CD8-positive, alpha-beta memory T cell (primary cell): ENCODE results near the gene PAIP2. TPM values are rescaled to one million over a fixed set of nuclear protein-coding genes. Genes with fewer than 3 reads are reported as not detected.
"Not testable (repeated sequence)": the region's sequence is repeated elsewhere in the genome, so short reads cannot be mapped to it uniquely, and the experiment has no call there.

ENCODE experiments used
- CTCF ChIA-PET: fragments of 350-600 bp; sonication (Branson Sonifier 250); formaldehyde crosslinking; loops from one replicate; lab custom pipeline; 2021; ENCODE audit warnings: antibody characterized with exemption; lab: Charles Lee
- POLR2A ChIA-PET: fragments of 350-600 bp; sonication (Branson Sonifier 250); formaldehyde crosslinking; loops from one replicate; lab custom pipeline; 2021; ENCODE audit warnings: antibody characterized with exemption; lab: Charles Lee
- DNase-seq, 5 donors: peaks; one replicate each; pipeline versions ENCODE4 v3.0.0 to v3.0.0-alpha.2; 2020 to 2022; ENCODE audit warnings: mixed read lengths in 1 of 5
- H3K27ac ChIP-seq: one replicate; pipeline ENCODE4 v1.7.0; 2013; ENCODE audit warnings: low read depth, mild to moderate bottlenecking, low read length, moderate library complexity
- H3K27me3 ChIP-seq: 2 replicates; pipeline ENCODE4 v1.7.0; 2013; ENCODE audit warnings: low read length, mild to moderate bottlenecking; ENCODE audit not compliant: insufficient read depth, poor library complexity, severe bottlenecking
- H3K36me3 ChIP-seq: 2 replicates; pipeline ENCODE4 v1.7.0; 2013; ENCODE audit warnings: mild to moderate bottlenecking, low read length, moderate library complexity; ENCODE audit not compliant: insufficient read depth
- H3K4me1 ChIP-seq: 2 replicates; pipeline ENCODE4 v1.7.0; 2013; ENCODE audit warnings: mild to moderate bottlenecking, low read length, moderate library complexity; ENCODE audit not compliant: insufficient read depth
- H3K4me3 ChIP-seq: 2 replicates; pipeline ENCODE4 v1.7.0; 2013; ENCODE audit warnings: mild to moderate bottlenecking, low read length
- H3K9me3 ChIP-seq: 2 replicates; pipeline ENCODE4 v1.7.0; 2013; ENCODE audit warnings: mild to moderate bottlenecking, low read length
- H3K27ac Mint-ChIP-seq, 8 donors: one replicate each; pipeline ENCODE4 v1.8.0; 2020 to 2021; ENCODE audit warnings: mixed read lengths in 8 of 8, mild to moderate bottlenecking in 6 of 8, inconsistent platforms in 3 of 8, moderate library complexity in 3 of 8
- H3K27me3 Mint-ChIP-seq, 2 donors: one replicate each; pipeline ENCODE4 v1.8.0; 2020 to 2021; ENCODE audit warnings: mixed read lengths in 2 of 2, mild to moderate bottlenecking in 1 of 2, moderate library complexity in 1 of 2
- H3K36me3 Mint-ChIP-seq, 3 donors: one replicate each; pipeline ENCODE4 v1.8.0; 2020 to 2021; ENCODE audit warnings: mixed read lengths in 3 of 3, inconsistent platforms in 1 of 3, mild to moderate bottlenecking in 1 of 3
- H3K4me1 Mint-ChIP-seq, 3 donors: one replicate each; pipeline ENCODE4 v1.8.0; 2020 to 2021; ENCODE audit warnings: mixed read lengths in 3 of 3, inconsistent platforms in 1 of 3, mild to moderate bottlenecking in 1 of 3
- H3K4me3 Mint-ChIP-seq, 7 donors: one replicate each; pipeline ENCODE4 v1.8.0; 2020 to 2021; ENCODE audit warnings: mixed read lengths in 7 of 7, mild to moderate bottlenecking in 6 of 7, moderate library complexity in 4 of 7, inconsistent platforms in 2 of 7
- H3K9me3 Mint-ChIP-seq, 5 donors: one replicate each; pipeline ENCODE4 v1.8.0; 2020 to 2022; ENCODE audit warnings: mixed read lengths in 5 of 5, mild to moderate bottlenecking in 3 of 5, moderate library complexity in 2 of 5, inconsistent platforms in 1 of 5
- polyA plus RNA-seq: library from polyadenylated mRNA; unstranded; fragments of 300-500 nt; fragmentation: Illumina TruSeq; gene quantifications from one replicate; pipeline ENCODE4 v1.2.3, GENCODE V29; 2021
- total RNA-seq, 2 experiments: library from RNA; stranded (reverse); gene quantifications; one replicate each; pipeline ENCODE4 v1.2.3, GENCODE V29; 2021

The PAIP2 gene
- total and polyA plus RNA-seq, 3 experiments from 2014 or later = 67.9 to 342 (median 77.0) TPM

DNA sequence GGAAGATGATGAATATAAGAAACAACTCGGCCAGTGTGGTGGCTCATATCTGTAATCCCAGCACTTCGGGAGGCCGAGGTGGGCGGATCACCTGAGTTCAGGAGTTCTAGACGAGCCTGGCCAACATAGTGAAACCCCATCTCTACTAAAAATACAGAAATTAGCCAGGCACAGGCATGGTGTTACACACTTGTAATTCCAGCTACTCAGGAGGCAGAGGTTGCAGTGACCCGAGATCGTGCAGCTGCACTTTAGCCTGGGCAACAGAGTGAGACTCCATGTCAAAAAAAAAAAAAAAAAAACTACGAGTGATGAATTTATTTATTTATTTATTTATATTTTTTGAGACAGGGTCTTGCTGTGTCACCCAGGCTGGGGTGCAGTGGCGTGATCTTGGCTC, 6.2 kb downstream of the PAIP2 start:
- H3K27ac Mint-ChIP-seq, H3K27ac ChIP-seq, H3K9me3 Mint-ChIP-seq, H3K27me3 ChIP-seq, H3K27me3 Mint-ChIP-seq, H3K4me3 ChIP-seq, DNase-seq, H3K9me3 ChIP-seq: not testable (repeated sequence)
- Histone ChIP-seq H3K4me1 (peaks cover 27% of the 10 kb centered on the region), H3K36me3 (peaks cover 13% of the 10 kb centered on the region)
- Mint-ChIP-seq H3K36me3 (peaks cover 4 to 50% (median 9%) of the 10 kb centered on the region in 3 donors), H3K4me3 (peak overlapping the region in 1 of 7 donors; percentile 13), H3K4me1 (peaks cover 54 to 78% (median 72%) of the 10 kb centered on the region in 3 donors)
- POLR2A ChIA-PET = interaction anchor here (0.6 kb wide), 1 partner anchor 215 kb away, joined by 3 read pairs; no protein-coding TSS in a partner anchor
- CTCF ChIA-PET = interaction anchor here (0.8 kb wide), 1 partner anchor 9 kb away, joined by 4 read pairs; no protein-coding TSS in a partner anchor

DNA sequence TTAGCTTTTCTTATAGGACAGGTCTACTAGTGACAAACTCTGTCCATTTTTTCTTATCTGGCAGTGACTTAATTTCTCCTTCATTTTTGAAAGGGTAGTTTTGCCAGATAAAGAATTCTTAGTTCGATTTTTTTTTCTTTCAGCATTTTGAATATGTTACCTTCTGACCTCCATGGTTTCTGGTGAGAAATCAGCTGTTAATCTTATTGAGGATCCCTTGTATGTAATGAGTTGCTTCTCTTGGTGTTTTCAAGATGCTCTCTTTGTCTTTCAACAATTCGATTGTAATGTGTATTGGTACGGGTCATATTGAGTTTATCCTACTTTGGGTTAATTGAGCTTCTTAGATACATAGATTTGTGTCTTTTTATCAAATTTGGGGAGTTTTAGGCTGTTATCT, 12.5 kb downstream of the PAIP2 start:
- Mint-ChIP-seq H3K4me1 (peaks cover 44 to 71% (median 60%) of the 10 kb centered on the region in 3 donors), H3K36me3 (peaks cover 7 to 46% (median 14%) of the 10 kb centered on the region in 3 donors), H3K27ac (peak overlapping the region in 1 of 8 donors; percentile 58), H3K27me3 (no peaks in the 10 kb centered on the region), H3K9me3 (peaks cover 0 to 4% (median 0%) of the 10 kb centered on the region in 5 donors), H3K4me3 (peak overlapping the region in 2 of 7 donors; percentile 21 to 28)
- H3K4me3 ChIP-seq = no peak overlapping the region
- CTCF ChIA-PET = interaction anchor here (1.3 kb wide), 1 partner anchor 10 kb away, joined by 4 read pairs; no protein-coding TSS in a partner anchor
- peaks cover 10% of the 10 kb centered on the region for H3K4me1 ChIP-seq
- POLR2A ChIA-PET = no interaction called here
- H3K36me3 ChIP-seq = peaks cover 8% of the 10 kb centered on the region
- no peak overlapping the region for H3K27ac ChIP-seq
- no peak for DNase-seq
- no peaks in the 10 kb centered on the region for H3K27me3 ChIP-seq
- H3K9me3 ChIP-seq = no peaks in the 10 kb centered on the region

DNA sequence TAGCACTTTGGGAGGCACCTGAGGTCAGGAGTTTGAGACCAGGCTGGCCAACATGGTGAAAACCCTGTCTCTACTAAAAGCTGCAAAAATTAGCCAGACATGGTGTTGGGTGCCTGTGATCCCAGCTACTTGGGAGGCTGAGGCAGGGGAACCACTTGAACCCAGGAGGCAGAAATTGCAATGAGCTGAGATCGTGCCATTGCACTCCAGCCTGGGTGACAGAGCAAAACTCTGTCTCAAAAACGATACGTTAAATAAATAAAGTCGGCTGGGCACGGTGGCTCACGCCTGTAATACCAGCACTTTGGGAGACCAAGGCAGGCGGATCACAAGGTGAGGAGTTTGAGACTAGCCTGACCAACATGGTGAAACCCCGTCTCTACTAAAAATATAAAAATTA, 14.2 kb downstream of the PAIP2 start:
- CTCF ChIA-PET, POLR2A ChIA-PET, H3K27ac Mint-ChIP-seq, H3K27ac ChIP-seq, H3K9me3 Mint-ChIP-seq, H3K27me3 Mint-ChIP-seq, H3K9me3 ChIP-seq, H3K4me3 ChIP-seq, H3K36me3 ChIP-seq, H3K4me3 Mint-ChIP-seq, H3K27me3 ChIP-seq, DNase-seq: not testable (repeated sequence)
- H3K4me1 ChIP-seq = peaks cover 10% of the 10 kb centered on the region
- Mint-ChIP-seq H3K4me1 (peaks cover 41 to 71% (median 61%) of the 10 kb centered on the region in 3 donors), H3K36me3 (peaks cover 7 to 54% (median 14%) of the 10 kb centered on the region in 3 donors)

DNA sequence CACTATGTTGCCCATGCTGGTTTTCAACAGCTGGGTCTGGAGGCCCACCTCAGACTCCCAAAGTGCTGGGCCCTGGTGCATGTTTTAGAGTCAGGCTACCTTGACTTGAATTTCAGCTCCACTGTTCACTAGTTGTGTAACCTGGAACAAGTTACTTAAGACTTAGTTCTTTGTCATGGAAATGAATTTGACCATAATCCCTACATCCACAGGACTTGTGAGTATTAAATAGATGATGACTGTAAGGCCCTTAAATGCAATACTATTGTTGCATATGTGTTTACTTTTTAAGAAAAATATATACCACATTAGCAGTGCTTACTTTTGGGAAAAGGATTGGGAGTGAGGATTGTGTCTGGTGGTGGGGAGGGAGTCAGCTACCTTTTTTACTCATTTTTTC, 16.4 kb downstream of the PAIP2 start:
- H3K9me3 Mint-ChIP-seq = peaks cover 0 to 4% (median 0%) of the 10 kb centered on the region in 5 donors
- CTCF ChIA-PET = interaction anchor here (1.6 kb wide), 1 partner anchor 11 kb away, joined by 3 read pairs; no protein-coding TSS in a partner anchor
- H3K27me3 Mint-ChIP-seq = no peaks in the 10 kb centered on the region

DNA sequence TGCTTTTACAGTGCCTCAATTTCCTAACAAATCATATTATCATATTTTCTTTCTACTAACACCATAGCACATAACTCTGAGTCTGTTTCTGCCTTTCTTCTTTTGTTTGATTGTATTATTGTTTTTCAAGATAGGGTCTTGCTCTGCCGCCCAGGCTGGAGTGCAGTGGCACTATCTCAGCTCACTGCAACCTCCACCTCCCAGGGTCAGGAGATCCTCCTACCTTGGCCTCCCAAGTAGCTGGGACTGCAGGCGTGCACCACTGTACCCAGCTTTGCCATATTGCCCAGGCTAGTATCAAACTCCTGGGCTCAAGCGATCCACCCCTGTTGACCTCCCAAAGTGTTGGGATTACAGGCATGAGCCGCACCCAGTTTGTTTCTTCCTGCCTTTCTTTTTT, 18.7 kb downstream of the PAIP2 start:
- CTCF ChIA-PET = no interaction called here
- Histone ChIP-seq H3K36me3 (peaks cover 10% of the 10 kb centered on the region), H3K27me3 (no peaks in the 10 kb centered on the region), H3K27ac (no peak overlapping the region), H3K4me1 (peaks cover 10% of the 10 kb centered on the region), H3K4me3 (no peak overlapping the region), H3K9me3 (no peaks in the 10 kb centered on the region)
- no peak overlapping the region for H3K27ac Mint-ChIP-seq
- POLR2A ChIA-PET = interaction anchor here (1.2 kb wide), 1 partner anchor 19 kb away, joined by 4 read pairs; the partner anchor contains the start of gene PAIP2
- peaks cover 0 to 50% (median 12%) of the 10 kb centered on the region in 3 donors for H3K36me3 Mint-ChIP-seq
- DNase-seq = no peak
- peaks cover 21 to 48% (median 40%) of the 10 kb centered on the region in 3 donors for H3K4me1 Mint-ChIP-seq
- no peaks in the 10 kb centered on the region for H3K9me3 Mint-ChIP-seq
- H3K4me3 Mint-ChIP-seq = no peak overlapping the region
- H3K27me3 Mint-ChIP-seq = no peaks in the 10 kb centered on the region

More for the DNA sequence above, 16.4 kb downstream of the PAIP2 start:
- Histone ChIP-seq H3K9me3 (no peaks in the 10 kb centered on the region), H3K27me3 (no peaks in the 10 kb centered on the region), H3K36me3 (no peaks in the 10 kb centered on the region), H3K4me3 (no peak overlapping the region), H3K27ac (no peak overlapping the region), H3K4me1 (peaks cover 10% of the 10 kb centered on the region)
- Mint-ChIP-seq H3K27ac (no peak overlapping the region), H3K36me3 (peaks cover 7 to 45% (median 13%) of the 10 kb centered on the region in 3 donors), H3K4me1 (peaks cover 27 to 62% (median 51%) of the 10 kb centered on the region in 3 donors), H3K4me3 (no peak overlapping the region)
- POLR2A ChIA-PET = interaction anchor here (0.7 kb wide), 1 partner anchor 91 kb away, joined by 4 read pairs; no protein-coding TSS in a partner anchor
- no peak for DNase-seq

DNA sequence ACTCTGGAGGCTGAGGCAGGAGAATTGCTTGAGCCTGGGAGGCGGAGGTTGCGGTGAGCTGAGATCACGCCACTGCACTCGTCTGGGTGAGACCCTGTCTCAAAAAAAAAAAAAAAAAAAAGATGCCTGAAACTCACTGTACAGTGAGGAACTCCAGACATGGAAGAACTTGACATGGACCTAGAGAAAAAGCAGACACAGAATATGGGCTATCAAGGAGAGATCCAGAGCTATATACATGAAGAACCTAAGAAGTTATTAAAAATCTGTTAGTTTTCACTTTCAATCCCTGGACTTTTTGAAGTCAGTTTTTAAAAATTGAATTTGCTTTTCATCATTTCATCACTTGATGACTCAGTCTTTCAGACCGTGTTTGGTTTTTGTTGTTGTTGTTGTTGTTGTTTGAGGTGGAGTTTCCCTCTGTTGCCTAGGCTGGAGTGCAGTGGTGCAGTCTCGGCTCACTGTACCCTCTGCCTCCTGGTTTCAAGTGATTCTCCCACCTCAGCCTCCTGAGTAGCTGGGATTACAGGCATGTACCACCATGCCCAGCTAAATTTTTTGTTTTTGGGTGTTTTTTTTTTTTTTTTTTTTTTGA, 20.3 kb downstream of the PAIP2 start:
- peaks cover 5 to 62% (median 16%) of the 10 kb centered on the region in 3 donors for H3K36me3 Mint-ChIP-seq
- H3K27me3 ChIP-seq = no peaks in the 10 kb centered on the region
- ChIA-PET CTCF (interaction anchor here (2.2 kb wide), 1 partner anchor 9 kb away, joined by 5 read pairs; no protein-coding TSS in a partner anchor), POLR2A (no interaction called here)
- no peak overlapping the region for H3K27ac ChIP-seq
- peaks cover 7% of the 10 kb centered on the region for H3K4me1 ChIP-seq
- no peaks in the 10 kb centered on the region for H3K27me3 Mint-ChIP-seq
- no peaks in the 10 kb centered on the region for H3K9me3 ChIP-seq
- H3K27ac Mint-ChIP-seq = peak overlapping the region in 3 of 8 donors; percentile 26 to 43 (median 29)
- peaks cover 25% of the 10 kb centered on the region for H3K36me3 ChIP-seq
- no peak overlapping the region for H3K4me3 Mint-ChIP-seq
- no peak overlapping the region for H3K4me3 ChIP-seq
- no peak for DNase-seq
- no peaks in the 10 kb centered on the region for H3K9me3 Mint-ChIP-seq
- peaks cover 16 to 38% (median 32%) of the 10 kb centered on the region in 3 donors for H3K4me1 Mint-ChIP-seq

DNA sequence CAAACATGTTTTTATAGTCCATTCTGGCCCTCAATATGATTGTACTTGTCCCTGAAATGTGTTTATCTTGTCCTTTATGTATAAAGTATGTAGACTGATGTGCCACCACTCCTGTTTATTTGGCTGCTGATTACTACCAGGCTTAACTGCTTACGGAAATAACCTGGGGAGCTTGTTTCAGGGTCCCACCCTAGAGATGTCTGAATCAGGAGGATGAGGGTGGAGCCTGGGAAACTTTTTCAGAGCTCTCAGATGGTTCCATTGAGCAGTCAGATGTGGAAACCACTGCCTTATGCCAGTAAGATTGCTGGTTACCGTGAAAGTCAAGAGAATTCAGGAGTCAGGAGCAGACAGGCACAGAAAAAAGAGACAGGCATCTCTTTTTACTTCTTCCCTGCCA, 22.3 kb downstream of the PAIP2 start:
- POLR2A ChIA-PET = no interaction called here
- no peak overlapping the region for H3K4me3 ChIP-seq
- CTCF ChIA-PET = interaction anchor here (2.2 kb wide), 1 partner anchor 11 kb away, joined by 5 read pairs; no protein-coding TSS in a partner anchor
- Mint-ChIP-seq H3K4me1 (peaks cover 4 to 22% (median 20%) of the 10 kb centered on the region in 3 donors), H3K36me3 (peaks cover 5 to 60% (median 13%) of the 10 kb centered on the region in 3 donors), H3K27me3 (no peaks in the 10 kb centered on the region), H3K4me3 (no peak overlapping the region), H3K27ac (peak overlapping the region in 2 of 8 donors; percentile 67 to 77), H3K9me3 (no peaks in the 10 kb centered on the region)
- no peaks in the 10 kb centered on the region for H3K27me3 ChIP-seq
- peaks cover 25% of the 10 kb centered on the region for H3K36me3 ChIP-seq
- no peaks in the 10 kb centered on the region for H3K9me3 ChIP-seq
- DNase-seq = no peak
- peaks cover 4% of the 10 kb centered on the region for H3K4me1 ChIP-seq
- no peak overlapping the region for H3K27ac ChIP-seq

DNA sequence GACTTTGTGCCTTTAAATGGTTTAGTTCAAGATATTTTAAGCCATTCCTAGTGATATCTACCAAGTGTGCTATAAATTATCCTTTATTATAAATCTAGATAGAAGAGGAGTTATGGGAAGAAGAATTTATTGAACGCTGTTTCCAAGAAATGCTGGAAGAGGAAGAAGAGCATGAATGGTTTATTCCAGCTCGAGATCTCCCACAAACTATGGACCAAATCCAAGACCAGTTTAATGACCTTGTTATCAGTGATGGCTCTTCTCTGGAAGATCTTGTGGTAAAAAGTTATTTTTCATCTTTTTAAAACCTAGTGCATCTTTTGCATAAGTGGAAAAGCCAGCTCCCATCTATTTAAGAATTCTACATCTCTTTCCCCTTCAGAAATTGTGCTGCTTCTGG, 22.8 kb downstream of the PAIP2 start:
- DNase-seq = no peak
- H3K4me1 ChIP-seq = peaks cover 4% of the 10 kb centered on the region
- no peaks in the 10 kb centered on the region for H3K9me3 ChIP-seq
- CTCF ChIA-PET = no interaction called here
- no peaks in the 10 kb centered on the region for H3K27me3 Mint-ChIP-seq
- H3K27ac ChIP-seq = no peak overlapping the region
- POLR2A ChIA-PET = no interaction called here
- no peak overlapping the region for H3K4me3 ChIP-seq
- peaks cover 4 to 21% (median 20%) of the 10 kb centered on the region in 3 donors for H3K4me1 Mint-ChIP-seq
- no peak overlapping the region for H3K4me3 Mint-ChIP-seq
- peaks cover 25% of the 10 kb centered on the region for H3K36me3 ChIP-seq
- H3K36me3 Mint-ChIP-seq = peaks cover 5 to 61% (median 13%) of the 10 kb centered on the region in 3 donors
- H3K27me3 ChIP-seq = no peaks in the 10 kb centered on the region
- no peaks in the 10 kb centered on the region for H3K9me3 Mint-ChIP-seq
- no peak overlapping the region for H3K27ac Mint-ChIP-seq
